ENCODE measurements around the gene OSTC. TPM values are rescaled to one million over a fixed set of nuclear protein-coding genes. Genes with fewer than 3 reads are reported as not detected.

The OSTC gene
- polyA plus RNA-seq, 1 donor (not counting 4 experiments of a cell fraction or from before 2014, with no cell fraction given), result 147 TPM

- FAIRE-seq, result no peak
- Histone ChIP-seq H3K79me2 (ENCODE audit: control insufficient read depth, insufficient read depth, low read length) (no peaks in the 10 kb centered on the region), H2AFZ (ENCODE audit: control insufficient read depth, low read length) (no peak overlapping the region), H3K27ac (ENCODE audit: control insufficient read depth, insufficient read depth, low read length) (no peak overlapping the region), H3K4me2 (ENCODE audit: control insufficient read depth, extremely low read depth, insufficient read depth, low read depth, low read length) (no peak overlapping the region), H3K4me1 (ENCODE audit: control insufficient read depth, extremely low read depth, insufficient read depth, low read length) (no peaks in the 10 kb centered on the region), H3K36me3 (ENCODE audit: control insufficient read depth in 2 of 2, extremely low read depth in 1 of 2, insufficient read depth in 2 of 2, low read length in 2 of 2) (no peaks in the 10 kb centered on the region), H3K27me3 (ENCODE audit: control insufficient read depth, extremely low read depth, insufficient read depth, low read length) (no peaks in the 10 kb centered on the region), H3K9me1 (ENCODE audit: control insufficient read depth, extremely low read depth, insufficient read depth, low read length) (no peaks in the 10 kb centered on the region), H3K4me3 (ENCODE audit: control insufficient read depth in 2 of 3, extremely low read depth in 1 of 3, insufficient read depth in 2 of 3, low read depth in 1 of 3, low read length in 3 of 3) (no peak overlapping the region), H3K9ac (ENCODE audit: control insufficient read depth, extremely low read depth, insufficient read depth, low read length) (no peak overlapping the region), H4K20me1 (ENCODE audit: control insufficient read depth, extremely low read depth, insufficient read depth, low read length) (no peaks in the 10 kb centered on the region), H3K9me3 (ENCODE audit: control insufficient read depth, low read depth, low read length) (no peaks in the 10 kb centered on the region)
- no peak for DNase-seq (ENCODE audit: low read depth, low spot score)
- TF ChIP-seq EZH2 (IDR thresholded peaks at IDR 0.05; ENCODE audit: low read length), result no peak
- TF ChIP-seq CTCF (optimal IDR thresholded peaks at IDR 0.05 in 1 of 3, IDR thresholded peaks at IDR 0.05 in 1 of 3, conservative IDR thresholded peaks at IDR 0.05 in 1 of 3; ENCODE audit: extremely low read depth in 1 of 3, insufficient read depth in 2 of 3, low read length in 3 of 3), result no peak
- dilution Hi-C loops (cut with MboI; ENCODE audit: extremely low pct_ligation_motif_present, low sequenced_read_pairs), result no loop called here
These were observed 40.3 kb downstream of the OSTC start for GRCh38 chr4:108690738-108691137.

- DNase-seq (ENCODE audit: low read depth, low spot score), result no peak
- no peak for TF ChIP-seq CTCF (optimal IDR thresholded peaks at IDR 0.05 in 1 of 3, IDR thresholded peaks at IDR 0.05 in 1 of 3, conservative IDR thresholded peaks at IDR 0.05 in 1 of 3; ENCODE audit: extremely low read depth in 1 of 3, insufficient read depth in 2 of 3, low read length in 3 of 3)
- no peak for TF ChIP-seq EZH2 (IDR thresholded peaks at IDR 0.05; ENCODE audit: low read length)
- H3K9ac ChIP-seq (ENCODE audit: control insufficient read depth, extremely low read depth, insufficient read depth, low read length), result no peak overlapping the region
- no peak overlapping the region for H2AFZ ChIP-seq (ENCODE audit: control insufficient read depth, low read length)
- no peaks in the 10 kb centered on the region for H3K36me3 ChIP-seq (ENCODE audit: control insufficient read depth in 2 of 2, extremely low read depth in 1 of 2, insufficient read depth in 2 of 2, low read length in 2 of 2)
- dilution Hi-C loops (cut with MboI; ENCODE audit: extremely low pct_ligation_motif_present, low sequenced_read_pairs), result no loop called here
- H3K9me1 ChIP-seq (ENCODE audit: control insufficient read depth, extremely low read depth, insufficient read depth, low read length), result no peaks in the 10 kb centered on the region
- H4K20me1 ChIP-seq (ENCODE audit: control insufficient read depth, extremely low read depth, insufficient read depth, low read length), result no peaks in the 10 kb centered on the region
- no peak overlapping the region for H3K27ac ChIP-seq (ENCODE audit: control insufficient read depth, insufficient read depth, low read length)
- H3K27me3 ChIP-seq (ENCODE audit: control insufficient read depth, extremely low read depth, insufficient read depth, low read length), result no peaks in the 10 kb centered on the region
- FAIRE-seq, result no peak
- H3K4me2 ChIP-seq (ENCODE audit: control insufficient read depth, extremely low read depth, insufficient read depth, low read depth, low read length), result no peak overlapping the region
- H3K9me3 ChIP-seq (ENCODE audit: control insufficient read depth, low read depth, low read length), result no peaks in the 10 kb centered on the region
- no peak overlapping the region for H3K4me3 ChIP-seq (ENCODE audit: control insufficient read depth in 2 of 3, extremely low read depth in 1 of 3, insufficient read depth in 2 of 3, low read depth in 1 of 3, low read length in 3 of 3)
- H3K79me2 ChIP-seq (ENCODE audit: control insufficient read depth, insufficient read depth, low read length), result no peaks in the 10 kb centered on the region
- no peaks in the 10 kb centered on the region for H3K4me1 ChIP-seq (ENCODE audit: control insufficient read depth, extremely low read depth, insufficient read depth, low read length)
These were observed 42.8 kb downstream of the OSTC start for GRCh38 chr4:108693211-108693610.
